T-helper 17 cell (primary cell): Measurements from ENCODE around the gene SLC34A2. TPM values are rescaled to one million over a fixed set of nuclear protein-coding genes. Genes with fewer than 3 reads are reported as not detected.

Source experiments
- ATAC-seq: fragments of 150-1000 bp; cut with Tn5 transposase; 2 replicates; pipeline ENCODE4 v1.10.0; 2021; ENCODE audit warnings: mild to moderate bottlenecking, moderate library complexity
- DNase-seq, 3 donors: peaks; one replicate each; pipeline versions ENCODE4 v3.0.0 to v3.0.0-alpha.2; 2020 to 2021
- H3K9me3 ChIP-seq: one replicate; pipeline ENCODE4 v1.7.0; 2013; ENCODE audit warnings: low read length, mild to moderate bottlenecking; ENCODE audit not compliant: control insufficient read depth, poor library complexity, severe bottlenecking
- H3K27ac Mint-ChIP-seq: one replicate; pipeline ENCODE4 v1.8.0; 2022; ENCODE audit warnings: mild to moderate bottlenecking, moderate library complexity, mixed read lengths
- H3K27me3 Mint-ChIP-seq: one replicate; pipeline ENCODE4 v1.8.0; 2022; ENCODE audit warnings: mixed read lengths
- H3K36me3 Mint-ChIP-seq: one replicate; pipeline ENCODE4 v1.8.0; 2022; ENCODE audit warnings: low read depth, mixed read lengths
- H3K4me1 Mint-ChIP-seq: one replicate; pipeline ENCODE4 v1.8.0; 2022; ENCODE audit warnings: mild to moderate bottlenecking, mixed read lengths
- H3K4me3 Mint-ChIP-seq: one replicate; pipeline ENCODE4 v1.8.0; 2022; ENCODE audit warnings: mild to moderate bottlenecking, moderate library complexity, mixed read lengths
- total RNA-seq, 4 donors: library from RNA in 2 of 4; stranded (reverse) in 2 of 4; gene quantifications; one replicate each; pipeline ENCODE4 v1.2.3 and lab custom pipeline; 2022 to 2026

SLC34A2 gene
- total RNA-seq, 2 donors from 2014 or later: not detected

DNA sequence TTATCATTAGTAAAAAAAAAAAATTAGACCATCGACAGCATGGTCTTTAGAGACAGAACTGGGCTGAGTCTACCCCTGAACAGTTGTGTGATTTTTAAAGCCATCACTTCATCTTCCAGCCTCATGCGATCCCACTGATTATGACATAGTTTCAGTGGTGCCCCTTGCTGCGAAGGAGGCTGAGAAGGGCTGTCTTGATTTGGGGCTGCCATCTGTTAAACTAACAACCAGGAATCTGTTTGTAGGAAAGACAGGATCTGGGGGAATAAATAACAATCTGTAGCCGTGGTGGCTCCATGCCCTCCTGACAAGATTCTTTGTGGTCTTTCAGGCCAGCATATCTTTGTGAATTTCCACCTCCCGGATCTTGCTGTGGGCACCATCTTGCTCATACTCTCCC is 17.1 kb downstream of the SLC34A2 start:
- Mint-ChIP-seq H3K4me3 (no peak overlapping the region), H3K27me3 (peaks cover 11% of the 10 kb centered on the region), H3K4me1 (no peaks in the 10 kb centered on the region), H3K36me3 (no peaks in the 10 kb centered on the region), H3K27ac (no peak overlapping the region)
- no peak for DNase-seq
- no peaks in the 10 kb centered on the region for H3K9me3 ChIP-seq
- ATAC-seq: no peak

DNA sequence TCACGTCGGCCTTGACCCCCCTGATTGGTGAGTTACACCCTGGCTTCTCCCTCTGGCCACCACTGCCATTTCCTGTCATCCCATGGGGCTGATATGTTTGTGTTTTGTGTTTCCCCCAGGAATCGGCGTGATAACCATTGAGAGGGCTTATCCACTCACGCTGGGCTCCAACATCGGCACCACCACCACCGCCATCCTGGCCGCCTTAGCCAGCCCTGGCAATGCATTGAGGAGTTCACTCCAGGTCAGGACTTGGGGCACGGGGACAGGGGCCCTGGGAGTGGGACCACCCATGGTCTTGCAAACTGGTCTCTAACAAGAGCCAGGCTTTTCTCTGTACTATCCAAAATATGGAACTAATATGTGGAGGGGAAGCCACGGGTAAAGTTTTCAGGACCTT is 18.7 kb downstream of the SLC34A2 start:
- peaks cover 18% of the 10 kb centered on the region for H3K27me3 Mint-ChIP-seq
- DNase-seq: no peak

DNA sequence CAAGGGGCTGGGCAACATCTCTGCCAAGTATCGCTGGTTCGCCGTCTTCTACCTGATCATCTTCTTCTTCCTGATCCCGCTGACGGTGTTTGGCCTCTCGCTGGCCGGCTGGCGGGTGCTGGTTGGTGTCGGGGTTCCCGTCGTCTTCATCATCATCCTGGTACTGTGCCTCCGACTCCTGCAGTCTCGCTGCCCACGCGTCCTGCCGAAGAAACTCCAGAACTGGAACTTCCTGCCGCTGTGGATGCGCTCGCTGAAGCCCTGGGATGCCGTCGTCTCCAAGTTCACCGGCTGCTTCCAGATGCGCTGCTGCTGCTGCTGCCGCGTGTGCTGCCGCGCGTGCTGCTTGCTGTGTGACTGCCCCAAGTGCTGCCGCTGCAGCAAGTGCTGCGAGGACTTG is 20.6 kb downstream of the SLC34A2 start:
- H3K9me3 ChIP-seq: no peaks in the 10 kb centered on the region
- DNase-seq (no peak), ATAC-seq (no peak)
- no peaks in the 10 kb centered on the region for H3K4me1 Mint-ChIP-seq
- peaks cover 10% of the 10 kb centered on the region for H3K27me3 Mint-ChIP-seq
- no peak overlapping the region for H3K27ac Mint-ChIP-seq
- no peak overlapping the region for H3K4me3 Mint-ChIP-seq
- no peaks in the 10 kb centered on the region for H3K36me3 Mint-ChIP-seq

More for the DNA sequence above, 18.7 kb downstream of the SLC34A2 start:
- H3K9me3 ChIP-seq: no peaks in the 10 kb centered on the region
- H3K4me1 Mint-ChIP-seq: no peaks in the 10 kb centered on the region
- H3K4me3 Mint-ChIP-seq: no peak overlapping the region
- no peaks in the 10 kb centered on the region for H3K36me3 Mint-ChIP-seq
- H3K27ac Mint-ChIP-seq: no peak overlapping the region
- ATAC-seq: no peak

DNA sequence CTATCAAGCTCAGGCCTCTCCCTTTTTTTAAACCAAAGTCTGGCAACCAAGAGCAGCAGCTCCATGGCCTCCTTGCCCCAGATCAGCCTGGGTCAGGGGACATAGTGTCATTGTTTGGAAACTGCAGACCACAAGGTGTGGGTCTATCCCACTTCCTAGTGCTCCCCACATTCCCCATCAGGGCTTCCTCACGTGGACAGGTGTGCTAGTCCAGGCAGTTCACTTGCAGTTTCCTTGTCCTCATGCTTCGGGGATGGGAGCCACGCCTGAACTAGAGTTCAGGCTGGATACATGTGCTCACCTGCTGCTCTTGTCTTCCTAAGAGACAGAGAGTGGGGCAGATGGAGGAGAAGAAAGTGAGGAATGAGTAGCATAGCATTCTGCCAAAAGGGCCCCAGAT is 21.5 kb downstream of the SLC34A2 start:
- ATAC-seq (no peak), DNase-seq (no peak)
- no peaks in the 10 kb centered on the region for H3K9me3 ChIP-seq
- Mint-ChIP-seq H3K4me3 (no peak overlapping the region), H3K4me1 (no peaks in the 10 kb centered on the region), H3K27me3 (peaks cover 9% of the 10 kb centered on the region), H3K36me3 (no peaks in the 10 kb centered on the region), H3K27ac (no peak overlapping the region)

DNA sequence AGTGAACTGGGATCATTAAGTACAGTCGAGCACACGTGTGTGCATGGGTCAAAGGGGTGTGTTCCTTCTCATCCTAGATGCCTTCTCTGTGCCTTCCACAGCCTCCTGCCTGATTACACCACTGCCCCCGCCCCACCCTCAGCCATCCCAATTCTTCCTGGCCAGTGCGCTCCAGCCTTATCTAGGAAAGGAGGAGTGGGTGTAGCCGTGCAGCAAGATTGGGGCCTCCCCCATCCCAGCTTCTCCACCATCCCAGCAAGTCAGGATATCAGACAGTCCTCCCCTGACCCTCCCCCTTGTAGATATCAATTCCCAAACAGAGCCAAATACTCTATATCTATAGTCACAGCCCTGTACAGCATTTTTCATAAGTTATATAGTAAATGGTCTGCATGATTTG is 22.3 kb downstream of the SLC34A2 start:
- Mint-ChIP-seq H3K4me3 (no peak overlapping the region), H3K27me3 (peaks cover 9% of the 10 kb centered on the region), H3K4me1 (no peaks in the 10 kb centered on the region), H3K27ac (no peak overlapping the region), H3K36me3 (no peaks in the 10 kb centered on the region)
- no peaks in the 10 kb centered on the region for H3K9me3 ChIP-seq
- ATAC-seq (no peak), DNase-seq (no peak)

DNA sequence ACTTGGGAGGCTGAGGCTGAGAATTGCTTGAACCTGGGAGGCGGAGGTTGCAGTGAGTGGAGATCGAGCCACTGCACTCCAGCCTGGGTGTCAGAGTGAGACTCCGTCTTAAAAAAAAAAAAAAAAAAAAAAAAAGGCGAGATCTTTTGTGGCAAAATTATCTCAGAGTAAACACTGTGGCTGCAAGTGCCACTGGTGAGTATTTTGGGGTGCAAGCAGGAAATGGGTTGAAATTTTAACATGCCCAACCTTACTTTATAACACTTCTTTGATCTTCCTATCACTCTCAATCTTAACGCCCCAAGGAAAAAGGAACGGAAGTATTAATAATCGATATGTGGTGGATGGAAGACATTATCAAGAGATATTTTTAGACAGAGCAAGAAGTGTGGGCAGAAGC is 32.1 kb downstream of the SLC34A2 start:
- no peak overlapping the region for H3K27ac Mint-ChIP-seq
- no peak overlapping the region for H3K4me3 Mint-ChIP-seq
- no peaks in the 10 kb centered on the region for H3K27me3 Mint-ChIP-seq
- H3K36me3 Mint-ChIP-seq: peaks cover 2% of the 10 kb centered on the region
- ATAC-seq (no peak), DNase-seq (no peak)
- no peaks in the 10 kb centered on the region for H3K9me3 ChIP-seq
- no peaks in the 10 kb centered on the region for H3K4me1 Mint-ChIP-seq

DNA sequence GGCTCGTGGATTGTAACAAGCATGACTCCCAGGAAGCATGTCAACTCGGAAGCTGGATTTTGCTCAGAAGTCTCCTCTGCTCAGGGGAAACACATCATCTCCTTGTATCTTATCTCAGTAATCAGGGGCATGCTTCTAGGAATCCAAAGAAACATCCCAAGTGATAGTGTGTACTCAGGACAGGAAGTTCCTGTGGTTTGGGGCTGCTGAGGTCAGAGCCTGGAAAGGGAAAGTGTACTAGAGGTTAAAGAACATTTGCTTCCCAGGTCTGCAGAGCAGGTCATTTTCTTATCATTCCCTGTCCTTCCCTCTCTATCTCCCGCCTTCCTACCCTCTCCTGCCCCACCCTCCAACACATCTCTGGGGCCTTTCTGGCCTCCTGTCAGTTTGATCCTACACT is 38.8 kb downstream of the SLC34A2 start:
- H3K9me3 ChIP-seq: no peaks in the 10 kb centered on the region
- Mint-ChIP-seq H3K4me1 (no peaks in the 10 kb centered on the region), H3K27me3 (peaks cover 4% of the 10 kb centered on the region), H3K27ac (no peak overlapping the region), H3K4me3 (no peak overlapping the region), H3K36me3 (no peaks in the 10 kb centered on the region)
- no peak for ATAC-seq
- no peak for DNase-seq

DNA sequence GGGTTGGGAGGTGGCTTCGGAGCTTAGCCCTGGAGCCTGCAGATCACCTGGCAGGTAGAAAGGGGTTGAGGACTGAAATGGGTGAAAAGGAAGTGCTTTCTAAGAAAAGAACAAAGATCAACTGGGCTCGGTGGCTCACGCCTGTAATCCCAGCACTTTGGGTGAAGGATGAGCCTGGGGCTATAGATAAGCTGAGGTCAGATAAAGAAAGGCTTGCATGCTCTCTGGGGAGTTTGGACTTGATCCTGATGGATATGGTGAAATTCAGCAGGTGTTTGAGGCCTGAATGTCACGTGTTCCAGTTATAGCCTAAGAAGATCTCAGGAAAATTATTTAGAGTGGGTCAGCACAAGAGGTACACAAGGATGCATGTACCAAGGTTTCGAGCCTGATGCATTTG is 40.8 kb downstream of the SLC34A2 start:
- Mint-ChIP-seq H3K27me3 (peaks cover 4% of the 10 kb centered on the region), H3K36me3 (no peaks in the 10 kb centered on the region), H3K27ac (no peak overlapping the region), H3K4me3 (no peak overlapping the region), H3K4me1 (no peaks in the 10 kb centered on the region)
- DNase-seq (no peak), ATAC-seq (no peak)
- no peaks in the 10 kb centered on the region for H3K9me3 ChIP-seq

DNA sequence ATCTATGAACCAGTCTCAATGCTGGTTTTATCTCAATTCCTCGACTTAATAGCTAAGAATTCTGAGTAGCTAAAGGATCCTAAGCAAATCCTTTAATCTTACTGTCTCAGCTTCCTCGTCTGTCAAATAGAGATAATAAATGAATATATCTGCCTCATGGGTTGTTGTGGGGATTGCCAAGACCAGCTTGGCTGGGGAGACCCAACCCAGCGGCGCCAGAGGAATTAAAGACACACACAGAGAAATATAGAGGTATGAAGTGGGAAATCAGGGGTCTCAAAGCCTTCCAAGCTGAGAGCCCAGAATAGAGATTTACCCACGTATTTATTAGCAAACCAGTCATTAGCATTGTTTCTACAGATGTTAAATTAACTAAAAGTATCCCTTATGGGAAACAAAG is 41.9 kb downstream of the SLC34A2 start:
- Mint-ChIP-seq H3K36me3 (no peaks in the 10 kb centered on the region), H3K4me3 (no peak overlapping the region), H3K27ac (no peak overlapping the region), H3K4me1 (no peaks in the 10 kb centered on the region), H3K27me3 (peaks cover 4% of the 10 kb centered on the region)
- no peaks in the 10 kb centered on the region for H3K9me3 ChIP-seq
- DNase-seq (no peak), ATAC-seq (no peak)

DNA sequence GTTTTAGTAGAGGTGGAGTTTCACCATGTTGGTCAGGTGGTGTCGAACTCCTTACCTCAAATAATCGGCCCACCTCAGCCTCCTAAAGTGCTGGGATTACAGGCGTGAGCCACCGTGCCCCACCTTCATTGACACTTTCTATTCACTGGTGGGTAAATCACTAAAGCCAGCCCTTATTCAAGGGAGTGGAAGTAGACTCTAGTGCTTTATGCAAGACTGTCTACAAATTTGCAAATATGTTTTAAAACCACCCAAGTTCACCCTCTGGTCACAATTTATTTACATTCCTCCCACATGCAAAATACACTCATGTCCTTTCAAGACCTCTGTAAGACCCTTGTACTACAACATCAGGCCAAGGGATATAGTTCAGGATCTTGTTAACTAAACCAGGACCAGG is 45.0 kb downstream of the SLC34A2 start:
- Mint-ChIP-seq H3K27me3 (peaks cover 4% of the 10 kb centered on the region), H3K4me1 (no peaks in the 10 kb centered on the region), H3K27ac (no peak overlapping the region), H3K4me3 (no peak overlapping the region), H3K36me3 (no peaks in the 10 kb centered on the region)
- DNase-seq: no peak
- no peak for ATAC-seq
- no peaks in the 10 kb centered on the region for H3K9me3 ChIP-seq

DNA sequence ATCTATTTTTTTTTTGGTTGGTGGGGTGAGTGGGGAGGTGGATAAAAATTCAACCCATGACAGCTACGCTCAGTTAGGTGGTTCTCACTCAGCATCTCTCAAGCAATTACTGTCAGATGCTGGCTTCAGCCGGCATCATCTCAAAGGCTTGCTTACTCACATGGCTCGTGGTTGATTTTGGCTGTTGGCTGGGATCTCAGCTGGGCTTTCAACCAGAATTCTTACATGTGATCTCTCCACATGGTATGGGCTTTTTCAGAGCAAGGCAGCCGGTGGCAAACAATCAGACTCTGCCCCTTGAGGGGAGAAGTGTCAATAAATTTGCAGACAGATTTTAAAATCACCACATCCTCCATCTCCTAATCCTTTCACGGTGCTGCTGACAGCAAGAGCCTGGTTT is 47.2 kb downstream of the SLC34A2 start:
- Mint-ChIP-seq H3K4me3 (no peak overlapping the region), H3K36me3 (no peaks in the 10 kb centered on the region), H3K27me3 (peaks cover 4% of the 10 kb centered on the region), H3K4me1 (no peaks in the 10 kb centered on the region), H3K27ac (no peak overlapping the region)
- no peak for ATAC-seq
- no peak for DNase-seq
- H3K9me3 ChIP-seq: no peaks in the 10 kb centered on the region

DNA sequence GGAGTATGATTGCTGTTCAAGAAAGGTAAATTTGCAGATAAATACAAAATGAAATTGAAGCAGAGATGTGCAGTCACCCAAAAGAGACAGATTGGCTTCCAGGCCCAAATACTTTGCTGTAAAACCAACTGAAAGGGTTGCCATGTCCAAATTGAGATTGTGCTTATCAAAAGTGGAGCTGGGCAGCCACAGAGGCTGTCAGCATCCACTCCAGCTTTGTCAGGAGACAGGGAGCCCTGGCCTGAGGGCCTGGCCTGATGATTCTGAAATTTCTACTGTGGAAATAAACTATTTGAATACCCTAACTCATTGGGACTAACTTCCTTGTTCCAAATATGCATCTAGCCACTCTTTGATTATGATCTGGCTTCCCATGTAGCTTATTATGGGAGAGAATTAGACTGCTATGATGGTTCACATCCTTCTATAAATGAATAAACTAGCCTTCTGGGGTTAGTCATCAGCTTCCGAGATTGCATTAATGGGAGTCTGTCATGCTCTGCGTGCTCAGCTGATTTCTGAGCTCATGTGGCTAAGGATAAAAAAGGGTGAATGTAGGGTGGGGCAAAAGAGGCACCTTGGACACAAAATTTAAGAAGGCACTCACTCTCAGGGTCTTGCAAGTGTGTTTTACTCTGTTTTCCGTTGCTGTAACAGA is 48.2 kb downstream of the SLC34A2 start:
- DNase-seq (no peak), ATAC-seq (no peak)
- no peaks in the 10 kb centered on the region for H3K9me3 ChIP-seq
- no peak overlapping the region for H3K4me3 Mint-ChIP-seq
- H3K27me3 Mint-ChIP-seq: peaks cover 2% of the 10 kb centered on the region
- H3K4me1 Mint-ChIP-seq: no peaks in the 10 kb centered on the region
- H3K27ac Mint-ChIP-seq: no peak overlapping the region
- H3K36me3 Mint-ChIP-seq: no peaks in the 10 kb centered on the region

DNA sequence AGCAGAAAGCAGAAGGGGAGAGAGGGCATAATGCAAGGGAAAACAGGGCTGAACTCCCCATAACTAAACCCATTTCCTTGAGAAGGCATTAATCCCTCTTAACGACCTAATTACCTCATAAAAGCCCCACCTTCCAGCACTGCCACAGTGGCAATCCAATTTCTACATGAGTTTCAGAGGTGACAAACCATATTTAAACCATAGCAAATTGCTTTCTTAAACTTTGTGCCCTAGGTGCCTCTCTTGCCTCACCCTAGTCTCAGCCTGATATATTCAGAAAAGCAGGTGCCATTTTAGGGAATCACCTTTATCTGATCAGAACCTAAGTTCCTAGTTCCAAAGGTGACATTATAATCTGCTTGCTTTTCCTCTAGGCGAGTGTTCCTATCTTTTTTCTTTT is 48.9 kb downstream of the SLC34A2 start:
- DNase-seq: no peak
- ATAC-seq: no peak
- no peak overlapping the region for H3K27ac Mint-ChIP-seq

DNA sequence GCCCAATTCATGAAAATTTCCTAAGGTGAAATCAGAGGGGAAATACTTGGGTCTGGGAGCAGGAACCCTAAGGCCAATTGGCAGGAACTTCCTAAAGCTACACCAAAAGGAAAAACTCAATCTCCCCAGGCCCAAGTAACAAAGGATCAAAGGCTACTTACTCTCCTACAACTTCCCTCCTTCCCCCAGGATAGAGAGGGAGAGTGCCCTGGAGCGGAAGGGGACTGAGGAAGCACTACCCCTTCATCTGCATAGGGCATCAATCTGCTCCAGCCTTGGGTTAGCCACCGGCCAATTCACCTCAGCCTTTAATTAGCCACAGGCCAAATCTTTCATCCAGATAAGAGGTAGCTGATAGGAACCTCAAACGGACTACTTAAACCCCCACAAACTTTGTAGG is 55.0 kb downstream of the SLC34A2 start:
- H3K27ac Mint-ChIP-seq: no peak overlapping the region
- H3K27me3 Mint-ChIP-seq: no peaks in the 10 kb centered on the region
- H3K36me3 Mint-ChIP-seq: peaks cover 2% of the 10 kb centered on the region
- H3K4me3 Mint-ChIP-seq: no peak overlapping the region
- ATAC-seq (no peak), DNase-seq (no peak)
- no peaks in the 10 kb centered on the region for H3K4me1 Mint-ChIP-seq
- no peaks in the 10 kb centered on the region for H3K9me3 ChIP-seq

More for the DNA sequence above, 48.9 kb downstream of the SLC34A2 start:
- Mint-ChIP-seq H3K27me3 (no peaks in the 10 kb centered on the region), H3K36me3 (peaks cover 2% of the 10 kb centered on the region), H3K4me3 (no peak overlapping the region), H3K4me1 (no peaks in the 10 kb centered on the region)
- no peaks in the 10 kb centered on the region for H3K9me3 ChIP-seq
